ENCODE results near the gene IVD.
"Not testable (repeated sequence)": the region's sequence is repeated elsewhere in the genome, so short reads cannot be mapped to it uniquely, and the experiment has no call there.

DNA sequence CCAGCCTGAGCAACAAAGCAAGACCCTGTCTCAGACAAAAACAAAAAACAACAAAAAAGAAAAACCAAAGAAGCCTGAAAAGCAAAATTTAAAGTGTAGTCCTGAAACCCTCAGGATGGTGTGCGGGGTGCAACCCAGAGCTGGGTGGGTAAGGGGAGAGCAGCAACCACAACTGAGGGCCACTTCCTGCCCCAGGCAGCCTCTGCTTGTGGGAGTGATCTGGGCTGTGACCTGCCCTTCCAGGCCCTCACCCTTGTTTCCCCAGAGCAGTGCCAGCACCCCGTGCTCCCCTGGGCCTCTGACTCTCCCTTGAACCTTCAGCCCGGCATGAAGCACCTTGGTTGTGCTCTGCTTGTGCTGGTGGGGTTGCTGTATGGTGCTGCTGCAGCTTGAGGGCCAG, 48.3 kb downstream of the IVD start:
- TF ChIP-seq EZH2 (IDR thresholded peaks at IDR 0.05); POLR2AphosphoS5 (IDR thresholded peaks at IDR 0.05; ENCODE audit: borderline replicate concordance, low read depth, low read length): not testable (repeated sequence)
